ENCODE measurements around the gene MTG2.

Gene MTG2

GRCh38 chr20:62186887-62187866 is 4.3 kb downstream of the MTG2 start:
- DNase-seq = no peak

- DNase-seq = no peak
These were observed 8.0 kb downstream of the MTG2 start for GRCh38 chr20:62190639-62191411.

GRCh38 chr20:62191781-62192559 is 9.1 kb downstream of the MTG2 start:
- no peak for DNase-seq

- DNase-seq = no peak
These were observed 9.8 kb downstream of the MTG2 start for GRCh38 chr20:62192635-62193034.

- no peak for DNase-seq
These were observed 10.5 kb downstream of the MTG2 start for GRCh38 chr20:62193079-62194025.

- no peak for DNase-seq
These were observed 12.2 kb downstream of the MTG2 start for GRCh38 chr20:62195075-62195405.

GRCh38 chr20:62195736-62196135 is 12.9 kb downstream of the MTG2 start:
- DNase-seq = no peak

GRCh38 chr20:62196286-62196685 is 13.5 kb downstream of the MTG2 start:
- DNase-seq = no peak

- no peak for DNase-seq
These were observed 14.5 kb downstream of the MTG2 start for GRCh38 chr20:62197311-62197710.

GRCh38 chr20:62197801-62198200 is 15.0 kb downstream of the MTG2 start:
- no peak for DNase-seq

- no peak for DNase-seq
These were observed 15.7 kb downstream of the MTG2 start for GRCh38 chr20:62198496-62198895.

GRCh38 chr20:62198931-62199330 is 16.1 kb downstream of the MTG2 start:
- DNase-seq = no peak

- DNase-seq = no peak
These were observed 17.8 kb downstream of the MTG2 start for GRCh38 chr20:62200491-62201172.

- no peak for DNase-seq
These were observed 18.6 kb downstream of the MTG2 start for GRCh38 chr20:62201173-62202082.

- no peak for DNase-seq
These were observed 19.2 kb downstream of the MTG2 start for GRCh38 chr20:62202083-62202395.

GRCh38 chr20:62202676-62203377 is 20.0 kb downstream of the MTG2 start:
- no peak for DNase-seq

GRCh38 chr20:62203378-62204030 is 20.7 kb downstream of the MTG2 start:
- DNase-seq = no peak

GRCh38 chr20:62205618-62206387 is 23.0 kb downstream of the MTG2 start:
- DNase-seq = no peak

GRCh38 chr20:62206388-62206775 is 23.6 kb downstream of the MTG2 start:
- DNase-seq = no peak

Measured in stimulated activated CD4-positive, alpha-beta T cell treated with anti-CD3 and anti-CD28 coated beads, Interleukin-2, amount 100 ng/mL, for 48 hours (primary cell).